OCI-M2 (cell line): ENCODE results near the gene OLA1.

Experiments used
- DNase-seq: peaks from one replicate; lab custom pipeline; 2025; ENCODE audit not compliant: unreplicated experiment; lab: John Stamatoyannopoulos, UW

OLA1 gene

GRCh38 chr2:174122185-174122584 is 126.1 kb downstream of the OLA1 start:
- no peak for DNase-seq

- no peak for DNase-seq
Observed at GRCh38 chr2:174121612-174122011, 126.7 kb downstream of the OLA1 start.

GRCh38 chr2:174121175-174121574 is 127.2 kb downstream of the OLA1 start:
- no peak for DNase-seq

GRCh38 chr2:174120346-174120745 is 128.0 kb downstream of the OLA1 start:
- no peak for DNase-seq

- DNase-seq: no peak
Observed at GRCh38 chr2:174117951-174118930, 130.1 kb downstream of the OLA1 start.

GRCh38 chr2:174112073-174112472 is 136.3 kb downstream of the OLA1 start:
- no peak for DNase-seq

GRCh38 chr2:174108579-174108978 is 139.8 kb downstream of the OLA1 start:
- DNase-seq: no peak

GRCh38 chr2:174106736-174107135 is 141.6 kb downstream of the OLA1 start:
- DNase-seq: no peak

GRCh38 chr2:174094542-174094941 is 153.8 kb downstream of the OLA1 start:
- no peak for DNase-seq

GRCh38 chr2:174090476-174090875 is 157.9 kb downstream of the OLA1 start:
- no peak for DNase-seq

GRCh38 chr2:174088706-174089460 is 159.4 kb downstream of the OLA1 start:
- DNase-seq: no peak

- DNase-seq: no peak
Observed at GRCh38 chr2:174086708-174087107, 161.6 kb downstream of the OLA1 start.

- DNase-seq: no peak
Observed at GRCh38 chr2:174085781-174086180, 162.6 kb downstream of the OLA1 start.

GRCh38 chr2:174083843-174084458 is 164.4 kb downstream of the OLA1 start:
- DNase-seq: no peak

- DNase-seq: no peak
Observed at GRCh38 chr2:174080672-174081121, 167.6 kb downstream of the OLA1 start.

GRCh38 chr2:174078275-174078674 is 170.1 kb downstream of the OLA1 start:
- no peak for DNase-seq

GRCh38 chr2:174076975-174077374 is 171.4 kb downstream of the OLA1 start:
- DNase-seq: no peak

- no peak for DNase-seq
Observed at GRCh38 chr2:174076040-174076439, 172.3 kb downstream of the OLA1 start.

GRCh38 chr2:174074831-174075230 is 173.5 kb downstream of the OLA1 start:
- DNase-seq: no peak

GRCh38 chr2:174072857-174073256 is 175.5 kb downstream of the OLA1 start:
- DNase-seq: no peak

- no peak for DNase-seq
Observed at GRCh38 chr2:174072069-174072468, 176.3 kb downstream of the OLA1 start.
